OCI-LY1 (cell line): ENCODE results near the gene KCNK4.

ENCODE experiments used
- CTCF ChIP-seq: fragments of 200-600 bp; sonication (generic), shearing (Covaris generic); IDR thresholded peaks from 2 replicates; pipeline ENCODE4 v1.5.1; 2017; ENCODE audit warnings: mild to moderate bottlenecking, antibody characterized with exemption, low read length, moderate library complexity, mixed read lengths
- EZH2 ChIP-seq: fragments of 200-600 bp; sonication (generic), shearing (Covaris generic); IDR thresholded peaks from 2 replicates; pipeline ENCODE4 v1.8.0; 2017; ENCODE audit warnings: borderline replicate concordance, mixed run types, mild to moderate bottlenecking, antibody characterized with exemption, low read length, moderate library complexity, mixed read lengths

- TF ChIP-seq CTCF (no peak), EZH2 (no peak)
Measured at GRCh38 chr11:64269540-64270220, 21.4 kb upstream of the KCNK4 start.
